ENCODE measurements around the gene PARP9.
A peak's percentile ranks its signal among the peaks of the same experiment; 100 is the strongest.

PARP9 gene

DNA sequence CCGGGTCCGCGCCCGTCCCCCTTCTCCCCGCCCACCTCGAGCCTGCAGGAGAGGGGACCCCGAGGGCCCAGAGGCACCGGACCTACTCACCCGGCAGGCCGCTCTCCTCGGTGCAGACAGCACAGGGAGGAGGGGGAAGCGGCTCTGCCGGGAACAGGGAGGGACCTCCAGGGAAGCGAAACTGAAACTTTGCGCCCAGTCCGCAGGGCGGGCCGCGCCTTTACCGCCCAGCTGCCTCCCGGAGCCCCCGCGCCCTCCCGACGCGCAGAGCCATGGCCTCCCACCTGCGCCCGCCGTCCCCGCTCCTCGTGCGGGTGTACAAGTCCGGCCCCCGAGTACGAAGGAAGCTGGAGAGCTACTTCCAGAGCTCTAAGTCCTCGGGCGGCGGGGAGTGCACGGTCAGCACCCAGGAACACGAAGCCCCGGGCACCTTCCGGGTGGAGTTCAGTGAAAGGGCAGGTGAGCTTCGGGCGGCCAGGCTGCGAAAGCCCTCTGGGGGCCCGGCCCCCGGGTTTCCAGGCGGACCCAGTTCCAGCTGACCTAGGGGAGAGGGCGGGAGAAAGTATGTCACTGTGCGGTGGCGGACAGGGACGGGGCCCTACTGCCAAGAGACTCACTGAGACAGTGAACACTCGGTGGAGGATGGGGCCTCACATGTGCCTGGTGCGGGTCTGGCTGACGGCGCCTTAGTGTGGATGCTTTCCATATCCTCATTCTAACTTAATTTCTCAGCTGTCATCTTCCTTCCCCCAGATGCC is at the start of gene PARP9, which contains the start of gene DTX3L:
Gene PARP9 (minus strand): TSS at position 146 of the 758 bp plus-strand sequence. CDS start 4,680 bp downstream, outside the sequence.
Gene DTX3L (plus strand): TSS at position 184 of the 758 bp plus-strand sequence. CDS start 89 bp downstream, at position 273.
- peak; percentile 86 for DNase-seq

DNA sequence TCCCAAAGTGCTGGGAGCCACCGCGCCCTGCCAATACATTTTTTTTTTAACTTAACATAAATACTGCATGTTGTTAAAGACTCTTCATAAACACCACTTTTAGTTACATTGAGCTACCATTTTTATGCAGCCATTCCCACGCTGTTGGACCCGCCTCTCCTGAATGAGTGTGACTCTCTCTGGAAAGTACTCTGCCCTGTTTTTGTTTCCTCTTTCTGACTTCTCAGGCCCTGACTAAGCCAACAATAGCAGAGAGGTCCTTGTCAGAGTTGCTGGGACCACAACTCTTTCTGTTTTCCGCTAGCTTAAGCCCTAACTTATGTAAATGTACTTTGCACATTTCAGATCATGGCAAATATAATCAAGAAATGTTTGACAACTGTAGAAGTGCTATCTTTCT is 48.6 kb upstream of the PARP9 start:
- no peak for DNase-seq

DNA sequence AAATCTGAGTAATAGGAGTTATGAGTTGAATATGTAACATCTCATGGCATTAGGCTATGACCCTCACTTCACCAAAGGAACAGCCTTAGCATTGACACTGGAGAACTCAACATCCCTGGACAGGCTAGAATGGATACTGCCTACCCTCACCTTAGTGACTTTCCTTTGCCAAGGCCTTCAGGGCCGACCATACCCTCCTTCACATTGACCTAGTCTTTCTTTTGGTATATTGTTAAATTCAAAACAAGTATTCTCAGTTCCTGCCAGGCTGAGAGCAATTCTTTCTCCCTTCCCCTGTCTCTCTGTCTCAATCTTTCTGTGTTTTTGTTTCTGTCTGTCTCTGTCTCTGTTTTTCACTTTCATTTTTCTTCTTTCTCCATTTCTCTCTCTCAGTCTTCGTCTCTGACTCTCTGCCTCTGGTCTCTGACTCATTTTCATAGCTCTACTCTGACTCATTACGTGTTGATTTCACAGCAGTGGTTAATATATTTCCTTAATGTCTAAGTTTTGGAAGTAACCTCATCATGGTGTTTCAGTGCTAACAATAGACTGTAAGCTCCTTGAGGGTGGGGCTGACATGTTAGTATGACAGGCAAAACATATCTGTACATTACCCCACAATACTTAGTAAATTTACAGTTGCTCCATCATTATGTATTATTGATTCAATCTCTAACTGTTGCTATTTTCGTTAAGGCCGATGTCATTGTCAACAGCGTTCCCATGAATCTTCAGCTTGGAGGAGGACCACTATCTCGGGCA is 45.9 kb upstream of the PARP9 start:
- DNase-seq, result no peak

DNA sequence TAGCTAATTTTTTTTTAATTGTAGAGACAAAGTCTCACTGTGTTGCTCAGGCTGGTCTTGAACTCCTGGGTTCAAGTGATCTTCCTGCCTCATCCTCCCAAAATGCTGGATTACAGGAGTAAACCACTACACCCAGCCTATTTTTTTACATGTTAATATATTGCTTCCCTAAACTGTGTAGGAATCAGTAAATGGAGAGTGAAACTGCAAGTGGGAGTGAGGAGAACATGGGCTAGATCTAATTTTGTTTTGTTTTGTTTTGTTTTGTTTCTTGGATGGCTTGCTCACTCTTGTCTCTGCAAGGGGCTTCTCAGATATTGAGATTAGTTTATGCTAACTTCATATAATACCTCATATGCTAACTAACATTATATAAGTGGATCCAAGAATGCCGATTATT is 44.8 kb upstream of the PARP9 start:
- DNase-seq, result no peak

DNA sequence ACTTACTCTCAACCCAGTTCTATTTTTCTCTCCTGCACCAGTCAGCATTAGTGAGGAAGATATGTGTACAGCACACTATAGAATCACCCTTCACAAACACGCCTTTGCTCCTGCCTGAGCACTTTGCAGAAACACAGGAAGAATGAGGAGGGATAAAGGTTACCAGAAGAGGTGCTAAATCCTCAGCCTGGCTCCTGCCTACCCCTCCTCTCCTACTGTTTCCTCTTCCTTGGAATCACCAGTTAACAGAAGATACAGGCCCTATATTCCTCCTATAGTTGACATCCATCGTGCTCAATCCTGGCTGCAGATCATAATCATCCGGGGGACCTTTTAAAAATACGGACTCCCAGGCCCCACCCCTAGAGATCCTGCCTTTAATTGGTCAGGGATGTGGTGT is 42.2 kb upstream of the PARP9 start:
- DNase-seq, result no peak

DNA sequence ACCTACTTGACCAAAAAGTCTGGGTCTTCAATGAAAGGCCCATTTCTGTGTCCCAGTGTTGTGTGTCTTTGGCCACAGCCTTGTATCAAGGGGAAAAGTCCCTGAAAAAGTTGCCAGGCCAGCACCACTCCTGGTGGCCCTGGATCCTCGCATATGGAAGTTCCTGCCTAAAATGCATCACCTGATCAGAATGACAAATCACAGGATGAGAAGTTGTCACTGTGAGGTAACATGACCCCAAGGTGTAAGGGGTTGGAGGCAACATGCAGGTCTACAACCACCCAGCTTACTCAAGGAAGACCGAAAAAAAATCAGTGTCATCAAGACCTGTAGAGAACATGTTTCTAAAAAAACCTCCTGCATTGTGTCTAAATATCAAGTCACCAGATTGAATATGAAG is 39.0 kb upstream of the PARP9 start:
- no peak for DNase-seq

DNA sequence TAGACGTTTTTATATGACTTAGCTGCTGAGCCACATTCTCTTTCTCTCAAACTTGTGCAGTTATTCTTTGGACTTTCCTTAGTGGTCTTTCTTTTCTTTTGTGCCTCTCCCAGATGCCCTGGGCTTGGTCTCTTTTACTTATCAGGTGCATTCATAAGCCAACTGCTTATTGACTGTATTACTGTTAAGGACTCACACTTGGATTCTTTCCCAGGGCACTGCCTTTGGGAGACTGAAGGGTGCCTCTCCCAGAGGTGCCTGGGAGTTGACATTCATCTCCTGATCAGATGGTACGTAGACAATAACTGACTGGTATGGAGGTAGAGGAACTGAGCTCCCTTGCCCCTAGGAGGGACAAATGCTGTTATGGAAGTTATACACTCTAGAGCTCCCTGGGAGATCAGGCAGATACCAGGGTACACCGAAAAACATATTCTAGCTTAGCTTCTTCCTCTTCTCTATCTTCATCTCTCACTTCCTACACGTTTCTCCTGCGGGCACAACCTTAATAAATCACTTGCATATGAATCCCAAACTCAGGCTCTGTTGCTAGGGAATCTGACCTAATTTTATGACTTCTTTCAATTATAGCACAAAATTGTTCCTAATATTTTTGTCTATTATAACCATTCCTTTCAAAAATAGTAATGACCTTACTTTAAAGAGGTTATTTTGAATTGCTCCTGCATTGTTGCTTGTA is 38.1 kb upstream of the PARP9 start:
- DNase-seq, result peak; percentile 84

DNA sequence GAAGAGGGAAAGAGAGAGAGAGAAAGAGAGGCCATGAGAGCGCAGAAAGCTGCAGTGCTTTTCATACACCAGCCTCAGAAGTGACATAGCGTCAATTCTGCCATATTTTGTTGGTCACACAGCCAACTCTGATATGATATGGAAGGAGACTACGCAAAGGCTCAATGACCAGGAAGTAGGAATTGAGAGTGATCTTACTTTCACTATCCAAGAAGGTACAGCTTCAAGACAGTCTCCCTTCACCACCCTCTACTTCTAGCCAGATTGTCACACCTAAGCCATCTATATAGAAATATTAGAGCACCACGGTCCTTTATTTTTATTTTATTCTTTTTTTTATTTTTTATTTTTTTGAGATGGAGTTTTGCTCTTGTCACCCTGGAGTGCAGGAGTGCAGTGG is 34.5 kb upstream of the PARP9 start:
- DNase-seq, result peak; percentile 40

DNA sequence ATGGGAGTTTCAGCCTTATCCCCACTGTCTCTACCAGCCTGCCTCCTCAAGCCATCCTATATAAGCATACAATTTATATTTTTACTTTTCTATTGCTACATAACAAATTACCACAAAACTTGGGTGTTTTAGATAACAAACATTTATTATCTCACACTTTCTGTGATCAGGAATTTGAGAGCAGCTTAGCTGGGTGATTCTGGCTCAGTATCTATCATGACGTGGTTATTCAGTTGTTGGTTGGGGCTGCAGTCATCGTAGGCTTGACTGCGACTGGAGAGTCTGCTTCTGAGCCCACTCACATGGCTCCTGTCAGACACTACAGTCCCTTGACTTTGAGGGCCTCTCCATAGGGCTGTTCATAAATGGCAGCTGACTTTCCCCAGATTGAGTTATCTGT is 34.1 kb upstream of the PARP9 start:
- peak; percentile 72 for DNase-seq

DNA sequence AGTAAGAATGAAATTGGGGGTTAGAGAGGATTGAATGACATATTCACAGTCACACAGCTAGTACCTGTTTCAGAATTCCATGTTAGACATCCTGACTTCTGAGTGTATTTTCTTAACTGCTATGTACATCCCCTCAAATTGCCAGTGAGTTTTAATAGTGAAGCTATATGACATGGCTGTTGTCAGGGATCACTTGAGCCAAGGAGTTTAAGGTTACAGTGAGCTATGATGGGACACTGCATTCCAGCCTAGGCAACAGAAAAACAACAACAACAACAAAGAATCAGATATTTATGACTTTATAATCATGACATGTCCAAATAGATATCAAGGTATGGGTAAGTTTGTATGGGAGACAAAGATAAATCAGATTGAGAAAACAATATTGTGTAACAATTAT is 29.9 kb upstream of the PARP9 start:
- no peak for DNase-seq

DNA sequence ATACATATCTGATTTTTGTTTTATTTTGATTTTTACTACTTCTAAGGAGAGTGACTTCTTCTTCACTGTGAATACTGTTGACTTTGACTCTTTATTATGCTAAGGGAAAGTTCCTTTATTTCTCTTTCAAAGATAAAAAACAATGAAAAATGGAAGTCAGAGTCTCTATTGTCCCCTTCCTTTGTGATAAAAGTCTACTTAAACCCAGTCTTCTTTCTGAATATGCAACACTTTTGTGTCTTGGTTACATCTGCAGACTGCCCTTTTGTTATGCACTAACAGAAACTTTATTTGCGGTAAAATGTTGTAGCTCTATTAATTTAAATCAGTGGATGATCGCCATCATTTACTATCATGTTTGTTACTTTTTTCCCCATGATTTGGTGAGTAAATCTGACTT is 26.5 kb upstream of the PARP9 start:
- DNase-seq, result no peak

DNA sequence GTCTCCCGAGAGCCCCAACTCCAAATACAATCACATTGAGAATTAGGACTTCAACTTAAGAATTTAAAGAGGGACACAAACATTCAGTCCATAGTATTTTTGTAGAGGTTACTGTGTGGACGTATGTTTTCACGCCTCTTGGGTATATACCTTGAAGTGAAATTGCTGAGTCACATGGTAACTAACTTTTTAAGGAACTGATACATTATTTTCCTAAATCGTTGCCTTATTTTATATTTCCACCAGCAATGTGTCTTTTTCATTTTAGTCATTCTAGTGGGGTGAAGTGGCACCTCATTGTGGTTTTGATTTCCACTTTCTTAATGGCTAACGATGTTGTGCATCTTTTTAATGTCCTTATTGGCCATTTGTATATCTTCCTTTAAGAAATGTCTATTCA is 25.2 kb upstream of the PARP9 start:
- no peak for DNase-seq

DNA sequence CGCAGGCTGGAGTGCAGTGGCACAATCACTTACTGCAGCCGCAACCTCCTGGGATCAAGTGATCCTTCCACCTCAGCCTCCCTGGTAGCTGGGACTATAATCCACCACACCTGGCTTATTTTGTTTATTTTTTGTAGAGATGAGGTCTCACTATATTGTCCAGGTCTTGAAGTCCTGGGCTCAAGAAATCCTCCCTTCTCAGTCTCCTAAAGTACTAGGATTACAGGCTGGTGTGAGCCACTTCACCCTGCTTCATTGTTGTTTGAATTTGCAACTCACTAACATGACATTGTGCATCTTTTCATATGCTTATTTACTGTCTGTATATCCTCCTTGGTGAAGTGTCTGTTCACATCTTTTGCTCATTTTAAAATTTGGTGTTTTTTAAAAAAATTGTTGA is 23.5 kb upstream of the PARP9 start:
- DNase-seq, result no peak

DNA sequence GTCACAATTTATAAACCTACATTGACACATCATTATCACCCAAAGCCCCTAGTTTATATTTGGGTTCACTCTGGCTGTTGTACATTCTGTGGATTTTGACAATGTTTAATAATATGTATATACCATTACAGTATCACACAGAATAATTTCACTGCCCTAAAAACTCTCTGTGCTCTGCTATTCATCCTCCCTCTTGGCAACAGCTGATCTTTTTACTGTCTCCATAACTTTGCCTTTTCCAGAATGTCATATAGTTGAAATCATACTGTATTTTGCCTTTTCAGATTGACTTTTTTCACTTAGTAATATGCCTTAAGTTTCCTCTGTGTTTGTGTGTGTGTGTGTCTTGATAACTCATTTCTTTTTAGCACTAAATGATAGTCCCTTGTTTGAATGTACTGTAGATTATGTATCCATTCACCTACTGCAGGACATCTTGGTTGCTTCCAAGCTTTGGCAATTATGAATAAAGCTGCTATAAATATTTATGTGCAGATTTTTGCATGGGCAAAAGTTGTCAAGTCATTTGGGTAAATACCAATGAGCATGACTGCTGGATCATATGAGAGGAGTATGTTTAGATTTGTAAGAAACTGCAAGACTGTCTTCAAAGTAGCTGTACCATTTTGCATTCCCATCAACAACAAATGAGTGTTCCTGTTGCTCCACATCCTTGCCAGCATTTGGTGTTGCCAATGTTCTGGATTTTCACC is 22.8 kb upstream of the PARP9 start:
- no peak for DNase-seq

DNA sequence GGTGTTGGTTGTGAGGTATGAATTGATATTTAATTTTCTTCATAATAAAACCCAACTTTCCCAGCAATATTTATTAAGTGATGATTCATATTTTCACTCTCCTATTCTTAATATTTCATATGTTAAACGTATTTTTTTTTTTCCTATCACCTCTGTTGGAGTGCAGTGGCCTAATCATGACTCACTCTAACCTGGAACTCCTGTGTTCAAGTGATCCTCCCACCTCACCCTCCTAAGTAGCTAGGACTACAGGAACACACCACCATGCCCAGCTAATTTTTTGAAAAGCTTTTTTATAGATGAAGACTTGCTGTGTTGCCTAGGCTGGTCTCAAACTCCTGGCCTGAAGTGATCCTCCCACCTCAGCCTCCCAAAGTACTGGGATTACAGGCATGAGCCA is 22.0 kb upstream of the PARP9 start:
- no peak for DNase-seq

DNA sequence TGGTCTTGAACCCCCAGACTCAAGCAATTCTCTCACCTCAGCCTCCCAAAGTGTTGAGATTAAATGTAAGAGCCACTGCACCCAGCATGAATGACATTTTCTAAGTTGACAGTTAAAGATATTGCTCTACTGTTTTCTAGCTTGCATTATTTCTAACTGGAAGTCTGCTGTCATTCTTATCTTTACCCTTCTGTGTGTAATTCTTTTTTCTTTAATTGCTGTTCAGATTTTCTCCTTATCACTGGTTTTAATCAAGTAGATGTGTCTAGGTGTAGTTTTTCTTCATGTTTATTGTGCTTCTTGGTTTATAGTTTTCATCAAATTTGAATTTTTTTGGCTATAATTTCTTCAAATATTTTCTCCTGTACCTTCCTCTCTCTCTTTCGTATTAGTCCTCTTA is 18.3 kb upstream of the PARP9 start:
- DNase-seq, result no peak

DNA sequence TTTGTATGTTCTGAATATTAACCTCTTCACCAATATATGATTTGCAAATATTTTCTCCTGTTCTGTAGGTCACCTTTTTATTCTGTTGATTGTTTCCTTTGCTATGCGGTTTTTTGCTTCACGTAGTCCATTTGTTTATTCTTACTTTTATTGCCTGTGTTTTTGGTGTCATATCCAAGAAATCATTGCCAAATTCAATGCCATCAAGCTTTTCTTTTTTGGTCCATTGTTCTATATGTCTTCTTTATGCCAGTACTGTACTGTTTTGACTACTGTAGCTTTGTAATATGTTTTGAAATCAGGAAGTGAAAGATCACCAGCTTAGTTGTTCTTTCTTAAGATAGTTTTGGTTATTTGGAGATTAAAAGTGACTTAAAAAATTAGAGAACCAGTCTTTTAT is 17.5 kb upstream of the PARP9 start:
- no peak for DNase-seq

DNA sequence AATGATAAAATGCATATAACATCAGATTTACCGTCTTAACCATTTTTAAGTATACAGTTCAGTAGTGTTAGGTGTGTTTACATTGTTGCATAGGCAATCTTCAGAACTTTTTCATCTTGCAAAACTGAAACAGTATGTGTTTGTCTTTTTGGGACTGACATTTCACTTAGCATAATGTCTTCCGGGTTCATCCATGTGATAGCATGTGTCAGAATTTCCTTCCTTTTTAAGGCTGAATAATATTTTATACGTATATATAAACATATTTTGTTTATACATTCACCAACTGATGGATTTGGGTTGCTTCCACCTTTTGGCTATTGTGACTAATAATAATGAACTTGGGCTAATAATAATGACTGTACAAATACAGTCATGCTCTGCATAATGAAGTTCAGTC is 16.4 kb upstream of the PARP9 start:
- DNase-seq, result no peak

DNA sequence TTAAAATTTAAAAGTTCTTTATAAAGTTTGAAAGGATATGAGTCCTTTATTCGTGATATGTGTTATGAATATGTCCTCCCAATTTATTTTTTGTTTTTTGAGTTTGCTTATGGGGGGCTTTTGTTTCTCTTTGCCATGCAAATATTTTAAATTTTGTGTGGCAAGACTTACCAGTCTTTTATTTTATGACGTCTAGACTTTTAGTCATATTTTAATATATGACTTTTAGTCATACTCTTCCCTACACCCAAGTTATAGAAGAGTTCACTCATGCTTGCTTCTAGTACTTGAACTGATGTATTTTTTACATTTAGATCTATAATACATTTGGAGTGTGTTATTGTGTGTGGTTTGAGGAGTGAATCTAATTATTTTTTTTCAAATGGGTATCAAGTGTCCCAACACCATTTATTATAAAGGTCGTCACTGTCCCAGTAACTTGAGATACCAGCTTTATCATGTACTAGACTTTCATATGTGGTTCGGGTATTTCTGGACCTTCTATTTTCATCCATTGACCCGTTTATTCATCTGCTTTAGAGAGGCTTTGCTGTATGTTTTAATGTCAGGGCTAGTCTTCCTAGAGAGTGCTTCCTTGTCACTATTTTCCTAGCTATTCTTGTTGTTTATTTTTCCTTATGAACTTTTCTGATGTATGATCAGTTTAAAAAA is 14.1 kb upstream of the PARP9 start:
- peak; percentile 46 for DNase-seq

DNA sequence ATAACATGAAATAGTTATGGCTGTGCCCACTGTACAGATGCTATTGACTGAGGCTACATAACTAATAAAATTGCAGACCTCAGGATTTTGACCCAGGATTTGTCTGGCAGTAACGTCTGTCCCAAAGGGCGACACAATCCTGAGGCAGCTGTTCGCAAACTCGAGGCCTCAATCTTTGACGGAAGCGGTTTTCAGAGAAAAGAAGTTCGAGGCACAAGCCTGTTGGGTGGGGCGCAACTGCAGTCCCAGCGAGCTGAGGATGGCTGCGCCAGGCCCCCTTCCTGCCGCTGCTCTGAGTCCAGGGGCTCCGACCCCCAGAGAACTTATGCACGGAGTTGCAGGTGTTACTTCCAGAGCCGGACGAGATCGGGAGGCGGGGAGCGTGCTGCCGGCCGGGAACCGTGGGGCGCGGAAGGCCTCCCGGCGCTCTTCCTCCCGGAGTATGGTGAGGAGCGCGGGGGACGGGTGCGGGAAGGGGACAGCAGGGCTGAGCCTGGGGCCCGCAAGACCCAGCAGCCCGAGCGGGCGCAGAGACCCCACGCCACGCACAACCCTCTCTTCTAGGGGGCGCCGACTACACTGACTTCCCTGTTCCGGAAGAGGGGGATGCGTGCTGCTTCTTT is 13.4 kb upstream of the PARP9 start, which contains the start of gene PARP15:
Gene PARP15 (plus strand): TSS at position 242 of the 623 bp plus-strand sequence. CDS start 18 bp downstream, at position 260.
- peak; percentile 72 for DNase-seq

DNA sequence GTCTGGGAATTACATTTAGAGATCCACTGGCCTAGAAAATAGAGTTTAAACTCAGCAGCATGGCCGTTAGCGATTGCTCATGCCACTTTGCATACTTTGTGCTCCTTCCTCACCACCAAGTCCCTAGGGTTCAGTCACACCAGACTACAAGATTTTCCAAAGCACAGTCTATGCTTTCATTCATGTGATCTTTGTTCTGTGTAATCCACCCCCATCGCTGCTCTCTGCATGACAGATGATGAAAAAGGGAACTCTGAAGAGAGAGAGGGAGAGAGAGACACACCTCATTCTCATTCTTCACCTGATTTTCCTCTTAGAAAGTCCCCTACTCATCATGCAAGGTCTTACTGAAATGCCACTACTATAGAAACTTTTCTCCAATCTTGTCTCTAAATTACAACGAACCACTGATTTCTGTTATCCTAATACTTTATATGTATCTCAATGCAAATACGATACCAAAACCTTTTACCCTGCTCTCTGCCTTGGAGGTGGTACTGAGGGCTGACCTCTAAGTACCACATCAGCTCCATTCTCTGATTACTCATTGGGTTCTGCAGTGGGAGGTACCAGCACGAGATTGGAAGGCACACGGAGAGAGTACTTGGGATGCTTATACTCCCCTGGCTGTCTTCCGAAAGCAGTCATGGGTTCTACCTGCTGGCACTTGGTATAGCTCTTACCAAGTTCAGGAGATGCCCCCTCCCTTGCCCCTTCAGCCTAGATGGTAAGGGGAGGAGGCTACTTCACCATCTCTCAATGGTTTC is 12.3 kb upstream of the PARP9 start:
- no peak for DNase-seq
